Measurements from ENCODE around the gene SLC27A2.

Gene SLC27A2

GRCh38 chr15:50138391-50138790, 43.6 kb upstream of the SLC27A2 start:
- TF ChIP-seq TAF1 (IDR thresholded peaks at IDR 0.05; ENCODE audit: borderline replicate concordance, insufficient read depth, low read length) (no peak), REST (IDR thresholded peaks at IDR 0.05; ENCODE audit: insufficient read depth in 1 of 2, low read depth in 2 of 2, low read length in 2 of 2) (no peak), POLR2AphosphoS5 (IDR thresholded peaks at IDR 0.05; ENCODE audit: low read depth, low read length) (no peak), FOXP2 (optimal IDR thresholded peaks at IDR 0.05; ENCODE audit: borderline replicate concordance, extremely low read depth, extremely low read length, insufficient read depth) (no peak), SIN3A (IDR thresholded peaks at IDR 0.05; ENCODE audit: borderline replicate concordance, insufficient read depth, low read length) (no peak)

- TF ChIP-seq TAF1 (IDR thresholded peaks at IDR 0.05; ENCODE audit: borderline replicate concordance, insufficient read depth, low read length): no peak
- no peak for TF ChIP-seq REST (IDR thresholded peaks at IDR 0.05; ENCODE audit: insufficient read depth in 1 of 2, low read depth in 2 of 2, low read length in 2 of 2)
- TF ChIP-seq SIN3A (IDR thresholded peaks at IDR 0.05; ENCODE audit: borderline replicate concordance, insufficient read depth, low read length): no peak
- TF ChIP-seq POLR2AphosphoS5 (IDR thresholded peaks at IDR 0.05; ENCODE audit: low read depth, low read length): no peak
- TF ChIP-seq FOXP2 (optimal IDR thresholded peaks at IDR 0.05; ENCODE audit: borderline replicate concordance, extremely low read depth, extremely low read length, insufficient read depth): no peak
Measured at GRCh38 chr15:50140098-50140497, 41.9 kb upstream of the SLC27A2 start.

- no peak for TF ChIP-seq REST (IDR thresholded peaks at IDR 0.05; ENCODE audit: insufficient read depth in 1 of 2, low read depth in 2 of 2, low read length in 2 of 2)
- no peak for TF ChIP-seq SIN3A (IDR thresholded peaks at IDR 0.05; ENCODE audit: borderline replicate concordance, insufficient read depth, low read length)
- no peak for TF ChIP-seq TAF1 (IDR thresholded peaks at IDR 0.05; ENCODE audit: borderline replicate concordance, insufficient read depth, low read length)
- TF ChIP-seq POLR2AphosphoS5 (IDR thresholded peaks at IDR 0.05; ENCODE audit: low read depth, low read length): no peak
- no peak for TF ChIP-seq FOXP2 (optimal IDR thresholded peaks at IDR 0.05; ENCODE audit: borderline replicate concordance, extremely low read depth, extremely low read length, insufficient read depth)
Measured at GRCh38 chr15:50140983-50141382, 41.0 kb upstream of the SLC27A2 start.

- TF ChIP-seq TAF1 (IDR thresholded peaks at IDR 0.05; ENCODE audit: borderline replicate concordance, insufficient read depth, low read length): no peak
- no peak for TF ChIP-seq REST (IDR thresholded peaks at IDR 0.05; ENCODE audit: insufficient read depth in 1 of 2, low read depth in 2 of 2, low read length in 2 of 2)
- no peak for TF ChIP-seq FOXP2 (optimal IDR thresholded peaks at IDR 0.05; ENCODE audit: borderline replicate concordance, extremely low read depth, extremely low read length, insufficient read depth)
- no peak for TF ChIP-seq POLR2AphosphoS5 (IDR thresholded peaks at IDR 0.05; ENCODE audit: low read depth, low read length)
Measured at GRCh38 chr15:50141856-50142255, 40.1 kb upstream of the SLC27A2 start.

- TF ChIP-seq REST (IDR thresholded peaks at IDR 0.05; ENCODE audit: insufficient read depth in 1 of 2, low read depth in 2 of 2, low read length in 2 of 2) (no peak), TAF1 (IDR thresholded peaks at IDR 0.05; ENCODE audit: borderline replicate concordance, insufficient read depth, low read length) (no peak)
Measured at GRCh38 chr15:50143255-50143860, 38.6 kb upstream of the SLC27A2 start.
